Loucy (cell line): ENCODE results near the gene TMEM163.

Source experiments
- H2AFZ ChIP-seq: fragments of 200-600 bp; sonication (generic); 2 replicates; pipeline ENCODE4 v1.6.0; 2016; ENCODE audit warnings: antibody characterized with exemption, mild to moderate bottlenecking, low read length, moderate library complexity
- H3F3A ChIP-seq: fragments of 200-600 bp; 2 replicates; pipeline ENCODE4 v1.6.0; 2016; ENCODE audit warnings: antibody characterized with exemption, low read depth, mild to moderate bottlenecking
- H3K27me3 ChIP-seq: fragments of 200-600 bp; sonication (generic); 2 replicates; pipeline ENCODE4 v1.6.1; 2014; ENCODE audit warnings: low read length, mild to moderate bottlenecking; ENCODE audit not compliant: insufficient read depth, poor library complexity, severe bottlenecking
- H3K36me3 ChIP-seq: fragments of 200-600 bp; sonication (generic); 2 replicates; pipeline ENCODE4 v1.6.1; 2016; ENCODE audit warnings: low read length; ENCODE audit not compliant: insufficient read depth
- H3K4me1 ChIP-seq: fragments of 200-600 bp; sonication (generic); 2 replicates; pipeline ENCODE4 v1.5.1; 2014; ENCODE audit warnings: low read length, mild to moderate bottlenecking; ENCODE audit not compliant: insufficient read depth, poor library complexity, severe bottlenecking
- H3K4me2 ChIP-seq: fragments of 200-600 bp; sonication (generic); 2 replicates; pipeline ENCODE4 v1.6.0; 2014; ENCODE audit warnings: antibody characterized with exemption, low read length, low read depth, mild to moderate bottlenecking; ENCODE audit not compliant: poor library complexity, severe bottlenecking
- H3K4me3 ChIP-seq: fragments of 200-600 bp; sonication (generic); 2 replicates; pipeline ENCODE4 v1.5.1; 2014; ENCODE audit warnings: low read length, mild to moderate bottlenecking, mixed read lengths; ENCODE audit not compliant: poor library complexity, severe bottlenecking
- H3K79me2 ChIP-seq: fragments of 200-600 bp; sonication (generic); 2 replicates; pipeline ENCODE4 v1.6.1; 2014; ENCODE audit warnings: low read length; ENCODE audit not compliant: insufficient read depth
- H3K9ac ChIP-seq: fragments of 200-600 bp; sonication (generic); 2 replicates; pipeline ENCODE4 v1.6.0; 2014; ENCODE audit warnings: mild to moderate bottlenecking, low read depth, low read length, moderate library complexity; ENCODE audit not compliant: poor library complexity, severe bottlenecking
- H3K9me2 ChIP-seq: fragments of 200-600 bp; sonication (generic); replicated peaks from 2 replicates; pipeline ENCODE4 v1.6.1; 2016; ENCODE audit warnings: low read depth, low read length, mixed read lengths
- H3K9me3 ChIP-seq: fragments of 200-600 bp; sonication (generic); 2 replicates; pipeline ENCODE4 v1.6.1; 2014; ENCODE audit warnings: mild to moderate bottlenecking, antibody characterized with exemption, low read length, low read depth; ENCODE audit not compliant: insufficient read depth
- H4K20me1 ChIP-seq: fragments of 200-600 bp; sonication (generic); 2 replicates; pipeline ENCODE4 v1.6.0; 2014; ENCODE audit warnings: antibody characterized with exemption, low read length, mild to moderate bottlenecking; ENCODE audit not compliant: insufficient read depth, poor library complexity, severe bottlenecking
- EZH2phosphoT487 ChIP-seq: fragments of 200-600 bp; IDR thresholded peaks from 2 replicates; pipeline ENCODE4 v1.6.1; 2018; ENCODE audit warnings: antibody characterized with exemption, mild to moderate bottlenecking, moderate library complexity, borderline replicate concordance
- TF ChIP-seq, protein P1 (sequence below): fragments of 200-600 bp; sonication (generic); conservative IDR thresholded peaks from 2 replicates; pipeline ENCODE4 v1.5.1; 2014; ENCODE audit warnings: mild to moderate bottlenecking, antibody characterized with exemption, low read length

Gene TMEM163

DNA sequence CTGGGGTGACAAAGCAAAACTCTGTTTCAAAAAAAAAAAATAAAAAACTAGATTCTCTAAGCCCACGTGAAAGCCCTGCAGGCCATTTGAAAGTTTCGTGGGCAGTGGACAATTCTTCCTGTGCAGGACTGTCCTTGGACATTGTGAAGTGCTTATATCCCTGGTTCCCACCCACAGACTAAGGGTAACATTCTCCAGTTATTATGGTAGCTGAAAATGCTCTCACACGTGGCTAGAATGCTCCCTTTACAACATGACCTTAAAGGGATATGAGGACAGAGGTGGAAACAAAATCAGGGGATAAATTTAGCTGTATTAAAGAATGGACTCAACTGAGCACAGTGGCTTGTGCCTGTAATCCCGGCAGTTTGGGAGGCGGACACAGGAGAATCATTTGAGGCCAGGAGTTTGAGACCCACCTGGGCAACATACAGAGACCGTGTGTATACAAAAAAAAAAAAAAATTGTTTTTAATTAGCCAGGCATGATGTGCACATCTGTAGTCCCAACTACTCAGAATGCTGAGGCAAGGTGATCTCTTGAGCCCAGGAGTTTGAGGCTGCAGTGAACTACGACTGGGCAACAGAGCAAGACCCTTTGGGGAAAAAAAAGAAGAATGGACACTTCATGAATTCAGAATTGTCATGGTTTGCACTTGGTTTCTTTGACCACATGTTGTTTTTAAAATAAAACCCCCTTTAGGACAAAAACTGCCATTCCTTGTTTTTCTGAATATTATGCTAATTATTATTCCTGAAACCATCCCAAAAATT lies 297.1 kb downstream of the TMEM163 start:
- no peaks in the 10 kb centered on the region for H3K4me1 ChIP-seq
- H4K20me1 ChIP-seq = no peaks in the 10 kb centered on the region
- no peaks in the 10 kb centered on the region for H3F3A ChIP-seq
- peaks cover 63% of the 10 kb centered on the region; the same call in 1 of the 2 replicates for H3K36me3 ChIP-seq
- TF ChIP-seq, protein P1, sequence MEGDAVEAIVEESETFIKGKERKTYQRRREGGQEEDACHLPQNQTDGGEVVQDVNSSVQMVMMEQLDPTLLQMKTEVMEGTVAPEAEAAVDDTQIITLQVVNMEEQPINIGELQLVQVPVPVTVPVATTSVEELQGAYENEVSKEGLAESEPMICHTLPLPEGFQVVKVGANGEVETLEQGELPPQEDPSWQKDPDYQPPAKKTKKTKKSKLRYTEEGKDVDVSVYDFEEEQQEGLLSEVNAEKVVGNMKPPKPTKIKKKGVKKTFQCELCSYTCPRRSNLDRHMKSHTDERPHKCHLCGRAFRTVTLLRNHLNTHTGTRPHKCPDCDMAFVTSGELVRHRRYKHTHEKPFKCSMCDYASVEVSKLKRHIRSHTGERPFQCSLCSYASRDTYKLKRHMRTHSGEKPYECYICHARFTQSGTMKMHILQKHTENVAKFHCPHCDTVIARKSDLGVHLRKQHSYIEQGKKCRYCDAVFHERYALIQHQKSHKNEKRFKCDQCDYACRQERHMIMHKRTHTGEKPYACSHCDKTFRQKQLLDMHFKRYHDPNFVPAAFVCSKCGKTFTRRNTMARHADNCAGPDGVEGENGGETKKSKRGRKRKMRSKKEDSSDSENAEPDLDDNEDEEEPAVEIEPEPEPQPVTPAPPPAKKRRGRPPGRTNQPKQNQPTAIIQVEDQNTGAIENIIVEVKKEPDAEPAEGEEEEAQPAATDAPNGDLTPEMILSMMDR = no peak
- no peak for TF ChIP-seq EZH2phosphoT487
- no peaks in the 10 kb centered on the region for H3K27me3 ChIP-seq
- no peaks in the 10 kb centered on the region for H3K9me2 ChIP-seq
- no peaks in the 10 kb centered on the region for H3K9me3 ChIP-seq
- no peak overlapping the region for H3K9ac ChIP-seq
- H3K4me3 ChIP-seq = no peak overlapping the region
- no peak overlapping the region for H3K4me2 ChIP-seq
- H3K79me2 ChIP-seq = no peaks in the 10 kb centered on the region
- H2AFZ ChIP-seq = no peak overlapping the region

DNA sequence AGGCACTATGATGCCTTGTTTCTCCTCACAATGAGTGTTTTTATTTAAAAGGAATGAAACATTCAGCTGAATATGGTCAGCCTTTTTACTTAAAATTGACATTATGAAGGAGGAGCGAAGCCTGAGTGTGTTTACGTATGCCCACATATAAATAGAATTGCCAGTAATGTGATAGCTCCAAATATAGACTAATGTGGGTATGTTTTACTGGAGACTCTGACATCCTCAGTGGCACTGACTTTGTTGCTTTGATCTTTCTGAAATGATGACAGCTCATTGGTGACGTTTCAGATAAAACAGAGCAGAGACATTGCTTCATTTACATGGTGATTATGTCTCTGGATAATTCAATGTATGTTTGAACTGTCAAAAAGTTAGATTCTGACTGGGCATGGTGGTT lies 297.9 kb downstream of the TMEM163 start:
- no peaks in the 10 kb centered on the region for H4K20me1 ChIP-seq
- no peak for TF ChIP-seq EZH2phosphoT487
- TF ChIP-seq, protein P1 = no peak
- H3K9me2 ChIP-seq = no peaks in the 10 kb centered on the region
- H3K4me1 ChIP-seq = no peaks in the 10 kb centered on the region
- H3K9ac ChIP-seq = no peak overlapping the region
- no peaks in the 10 kb centered on the region for H3K27me3 ChIP-seq
- peaks cover 61% of the 10 kb centered on the region; the same call in 1 of the 2 replicates for H3K36me3 ChIP-seq
- H3K9me3 ChIP-seq = no peaks in the 10 kb centered on the region
- H3K79me2 ChIP-seq = no peaks in the 10 kb centered on the region
- no peaks in the 10 kb centered on the region for H3F3A ChIP-seq
- no peak overlapping the region for H3K4me3 ChIP-seq
- H2AFZ ChIP-seq = no peak overlapping the region
- no peak overlapping the region for H3K4me2 ChIP-seq

DNA sequence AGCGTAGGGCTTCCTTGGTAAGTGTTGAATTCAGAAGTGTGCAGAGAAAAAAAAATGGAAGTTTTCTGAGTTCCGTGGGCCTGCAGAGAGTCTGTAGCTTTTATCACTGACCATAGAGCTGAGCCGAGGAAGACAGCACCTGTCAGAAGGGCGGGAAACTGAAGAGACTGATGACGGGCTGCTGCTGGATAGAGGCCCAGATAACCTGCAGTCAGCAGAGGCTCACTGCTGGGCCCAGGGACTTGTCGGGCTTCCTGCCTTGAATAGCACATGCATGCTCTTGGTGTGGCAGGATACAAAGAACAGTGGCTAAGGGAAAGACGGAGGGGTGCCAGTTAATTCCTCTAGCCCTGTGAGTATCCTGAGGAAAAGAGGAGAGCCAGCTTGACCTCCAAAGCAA lies 298.5 kb downstream of the TMEM163 start:
- Histone ChIP-seq H2AFZ (no peak overlapping the region), H3K9me3 (no peaks in the 10 kb centered on the region), H3K4me2 (no peak overlapping the region), H3K9ac (no peak overlapping the region), H3K36me3 (peaks cover 57% of the 10 kb centered on the region; the same call in 1 of the 2 replicates), H3K9me2 (no peaks in the 10 kb centered on the region), H3F3A (no peaks in the 10 kb centered on the region), H3K4me3 (no peak overlapping the region), H4K20me1 (no peaks in the 10 kb centered on the region), H3K4me1 (no peaks in the 10 kb centered on the region), H3K79me2 (peaks cover 4% of the 10 kb centered on the region; the same call in 1 of the 2 replicates), H3K27me3 (no peaks in the 10 kb centered on the region)
- TF ChIP-seq, protein P1 = no peak
- no peak for TF ChIP-seq EZH2phosphoT487
